Measurements from ENCODE around the gene PAX7.

The PAX7 gene

DNA sequence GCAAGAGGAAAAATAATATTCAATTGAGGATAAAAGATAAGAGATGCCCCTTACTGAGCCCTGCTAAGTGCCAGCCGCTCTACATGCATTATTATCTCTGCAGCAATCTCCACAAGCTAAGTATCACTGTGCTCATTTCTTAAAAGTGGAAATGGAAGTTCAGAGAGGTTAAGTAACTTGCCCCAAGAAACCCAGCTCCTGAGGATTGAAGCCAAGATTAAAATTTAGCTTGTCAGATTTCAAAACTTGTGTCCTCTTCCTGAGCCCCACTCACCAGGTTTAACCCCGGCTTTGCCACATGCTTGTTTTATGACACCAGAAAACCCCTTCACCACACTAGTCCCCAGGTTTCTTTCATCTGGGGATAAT lies 11.2 kb upstream of the PAX7 start:
- DNase-seq, result no peak

DNA sequence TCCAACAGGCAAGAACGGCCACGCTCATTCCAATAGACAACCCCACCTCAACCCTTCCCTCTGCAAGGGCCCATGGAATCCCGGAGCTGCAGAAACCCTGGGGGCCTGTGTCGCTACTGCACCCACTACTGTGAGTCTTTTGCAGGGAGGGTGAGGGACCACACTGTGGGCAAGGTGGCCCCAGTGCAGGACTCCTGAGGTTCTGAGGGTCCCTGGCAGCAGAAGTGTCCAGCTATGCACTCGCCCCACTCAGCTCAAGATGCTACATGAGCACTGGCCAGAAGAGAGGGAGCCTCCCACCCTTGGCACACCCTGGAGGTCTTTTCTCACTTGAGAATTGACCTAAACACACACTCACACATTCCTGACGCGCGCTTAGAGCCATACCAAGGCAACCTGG lies 2.1 kb upstream of the PAX7 start:
- no peak for DNase-seq

DNA sequence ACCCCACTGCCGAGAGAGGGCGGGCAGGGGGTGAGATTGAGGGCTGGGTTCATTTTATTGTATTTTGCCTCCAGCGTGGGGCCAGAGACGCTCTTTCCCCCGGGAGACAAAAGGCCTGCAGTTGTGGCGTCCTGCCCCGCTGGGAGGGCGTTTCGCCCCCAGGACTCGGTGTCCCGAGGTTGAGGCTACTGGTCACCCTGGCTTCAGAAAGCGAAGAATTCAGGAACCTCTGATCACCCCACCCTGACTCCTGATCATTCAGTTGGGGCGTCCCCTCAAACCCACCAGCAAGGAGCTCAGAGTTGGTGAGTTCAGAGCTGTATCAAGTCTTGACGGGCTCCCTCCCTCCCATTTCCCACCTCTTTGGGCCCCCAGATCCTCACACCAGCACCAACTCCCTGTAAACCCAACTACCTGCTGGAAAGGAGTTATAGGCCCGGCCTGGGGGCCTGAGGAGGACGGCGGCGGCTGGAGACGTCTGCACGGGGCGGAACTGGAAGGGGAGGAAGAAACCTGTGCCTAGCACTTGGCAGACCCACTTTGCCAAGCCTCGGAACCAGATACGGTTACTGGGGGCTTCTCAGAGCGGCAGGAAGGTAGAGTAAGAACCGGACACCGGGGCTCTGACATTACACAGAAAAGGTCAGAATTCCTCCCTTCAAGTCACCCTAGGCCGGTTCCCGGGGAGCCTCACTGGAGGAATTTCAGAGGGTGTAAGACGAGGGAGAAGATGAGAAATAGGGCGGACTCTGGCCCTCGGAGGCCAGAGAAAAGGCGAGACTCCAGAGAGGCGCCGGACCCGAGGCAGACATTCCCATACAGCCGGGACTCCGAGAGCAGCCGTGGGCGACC lies 761 bp upstream of the PAX7 start:
- no peak for DNase-seq

DNA sequence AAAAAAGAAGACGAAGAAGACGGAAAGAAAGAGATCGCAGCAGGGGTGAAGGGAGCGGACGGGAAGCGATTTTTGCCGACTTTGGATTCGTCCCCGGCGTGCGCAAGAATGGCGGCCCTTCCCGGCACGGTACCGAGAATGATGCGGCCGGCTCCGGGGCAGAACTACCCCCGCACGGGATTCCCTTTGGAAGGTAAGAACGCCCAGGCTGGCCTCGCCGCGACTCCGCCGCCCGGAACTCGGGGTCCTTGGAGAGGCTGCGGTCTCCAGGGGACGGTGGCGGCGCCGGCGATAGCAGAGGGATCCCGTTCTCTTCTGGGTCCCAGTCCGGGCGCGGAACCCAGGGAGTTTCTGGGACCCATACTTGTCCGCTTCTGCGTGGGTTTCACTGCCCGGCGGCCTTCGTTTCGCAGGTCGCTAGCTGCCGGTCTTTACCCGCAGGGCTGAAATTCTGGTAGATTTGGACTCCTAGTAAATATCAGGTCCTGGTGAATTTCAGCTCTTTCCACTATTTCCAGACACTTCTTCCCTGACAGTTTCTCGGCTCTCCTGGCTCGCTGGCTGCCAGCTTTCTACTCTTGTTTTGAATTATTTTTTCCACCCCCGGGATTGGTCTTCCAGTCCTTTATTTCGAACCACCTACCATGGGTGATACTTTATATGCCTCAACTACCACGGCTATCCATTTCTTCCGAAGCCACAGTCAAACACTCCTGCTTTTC lies 1.0 kb downstream of the PAX7 start:
- no peak for DNase-seq

DNA sequence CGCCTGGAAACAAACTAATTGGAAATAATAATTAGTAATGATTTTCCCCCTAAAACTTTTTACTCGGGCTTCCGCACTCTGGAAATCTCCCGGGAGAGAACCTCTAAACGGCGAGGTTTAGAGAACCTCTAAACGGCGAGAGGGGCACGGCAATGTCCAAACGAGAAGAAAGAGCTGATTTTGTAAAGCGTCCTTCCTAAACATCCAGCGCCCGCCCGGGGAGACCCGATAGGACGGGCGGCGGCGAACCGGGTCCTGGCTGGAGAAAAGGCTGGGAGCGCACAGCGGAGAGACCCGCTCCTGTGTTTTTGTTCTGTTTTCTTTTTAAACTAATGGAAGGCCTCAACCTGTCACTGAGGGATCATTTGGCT lies 1.6 kb downstream of the PAX7 start:
- no peak for DNase-seq

DNA sequence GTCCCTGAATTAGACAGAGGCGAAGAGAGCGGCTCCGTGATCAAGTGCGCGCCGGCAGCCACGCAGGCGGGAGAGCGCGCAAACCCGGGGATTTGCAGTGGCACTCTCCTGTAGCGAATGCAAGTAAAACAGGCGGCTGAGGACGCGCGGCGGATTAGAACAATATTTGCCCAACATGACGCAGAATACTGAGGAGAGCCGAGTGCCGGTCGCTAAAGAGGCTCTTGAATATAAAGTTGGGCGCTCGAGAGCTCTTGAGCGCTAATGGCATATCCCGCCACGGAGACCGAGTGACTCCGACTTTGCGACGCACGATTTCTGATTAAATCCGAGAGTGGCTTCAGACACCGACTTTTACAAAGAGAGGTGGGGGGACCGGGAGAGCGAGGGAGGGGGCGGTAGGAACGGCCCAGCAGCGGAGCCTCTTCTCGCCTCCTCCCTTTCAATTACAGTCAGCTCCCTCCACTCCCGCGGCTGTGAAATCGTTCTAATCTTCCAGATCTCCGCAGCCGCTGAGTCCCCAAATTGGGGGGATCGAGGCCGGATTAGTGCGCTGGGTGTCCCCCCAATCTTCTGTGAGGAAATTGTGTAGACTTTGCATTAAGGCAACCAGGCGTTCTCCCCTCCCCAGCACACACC lies 2.3 kb downstream of the PAX7 start:
- no peak for DNase-seq

DNA sequence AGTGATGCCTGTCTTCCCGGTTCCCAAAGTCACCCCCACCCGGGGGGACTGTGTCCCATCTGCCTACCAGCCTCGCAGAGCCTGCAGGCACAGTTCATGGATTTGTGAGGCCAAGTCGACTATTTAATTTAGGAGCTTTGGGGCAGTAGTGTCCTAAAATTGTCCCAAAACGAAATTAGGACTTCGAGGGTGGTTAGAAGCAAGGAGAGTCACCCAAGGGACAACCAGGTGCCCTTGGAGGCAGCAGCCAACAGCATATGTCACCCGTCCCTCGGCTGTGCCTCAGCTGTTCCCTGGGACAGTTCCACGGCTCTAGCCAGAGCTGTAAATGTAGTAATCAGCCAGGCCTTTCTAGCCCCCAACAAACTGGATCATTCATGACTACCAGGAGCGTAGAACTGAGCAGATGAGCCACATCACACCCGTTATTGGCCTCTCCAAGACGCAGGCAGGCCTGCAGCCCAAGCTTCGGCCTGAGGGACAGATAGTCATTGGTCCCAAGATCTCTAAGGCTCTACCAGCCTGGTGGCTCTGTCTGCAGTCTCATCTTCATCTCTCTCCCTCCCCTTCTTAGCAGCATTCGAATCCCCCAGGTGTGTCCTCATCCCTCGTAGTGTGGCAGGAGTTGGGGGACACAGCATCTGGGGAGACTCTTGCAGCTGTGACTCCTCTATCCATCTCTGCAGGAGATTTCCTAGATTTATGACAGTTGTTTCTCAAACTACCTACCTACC lies 2.9 kb downstream of the PAX7 start:
- DNase-seq, result no peak

DNA sequence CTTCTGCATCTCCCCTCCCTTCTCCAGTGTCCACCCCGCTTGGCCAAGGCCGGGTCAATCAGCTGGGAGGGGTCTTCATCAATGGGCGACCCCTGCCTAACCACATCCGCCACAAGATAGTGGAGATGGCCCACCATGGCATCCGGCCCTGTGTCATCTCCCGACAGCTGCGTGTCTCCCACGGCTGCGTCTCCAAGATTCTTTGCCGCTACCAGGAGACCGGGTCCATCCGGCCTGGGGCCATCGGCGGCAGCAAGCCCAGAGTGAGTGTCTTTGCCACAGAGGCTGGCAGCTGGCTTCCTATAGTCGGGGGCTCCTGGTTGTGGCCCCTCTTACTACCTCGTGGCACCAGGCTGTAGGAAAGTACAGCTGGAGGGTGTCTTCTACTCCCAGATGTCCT lies 3.6 kb downstream of the PAX7 start:
- no peak for DNase-seq

DNA sequence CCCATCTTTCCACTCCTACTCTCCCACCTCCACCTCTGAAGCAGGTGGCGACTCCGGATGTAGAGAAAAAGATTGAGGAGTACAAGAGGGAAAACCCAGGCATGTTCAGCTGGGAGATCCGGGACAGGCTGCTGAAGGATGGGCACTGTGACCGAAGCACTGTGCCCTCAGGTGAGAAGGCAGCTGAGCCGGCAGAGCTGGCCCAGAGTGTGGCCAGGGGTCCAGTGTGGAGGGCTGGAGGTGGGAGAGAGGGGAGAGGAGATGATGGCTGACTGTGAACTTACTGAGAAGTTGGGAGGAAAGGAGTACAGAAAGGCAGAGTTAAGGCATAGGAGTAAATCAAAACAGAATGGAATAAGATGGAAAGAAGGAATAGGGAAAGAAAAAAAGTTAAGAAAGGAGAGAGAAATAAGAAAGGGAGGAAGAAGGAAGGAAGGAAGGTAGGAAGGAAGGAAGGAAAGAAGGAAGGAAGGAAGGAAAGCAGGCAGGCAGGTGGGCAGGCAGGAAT lies 4.5 kb downstream of the PAX7 start:
- DNase-seq, result no peak

DNA sequence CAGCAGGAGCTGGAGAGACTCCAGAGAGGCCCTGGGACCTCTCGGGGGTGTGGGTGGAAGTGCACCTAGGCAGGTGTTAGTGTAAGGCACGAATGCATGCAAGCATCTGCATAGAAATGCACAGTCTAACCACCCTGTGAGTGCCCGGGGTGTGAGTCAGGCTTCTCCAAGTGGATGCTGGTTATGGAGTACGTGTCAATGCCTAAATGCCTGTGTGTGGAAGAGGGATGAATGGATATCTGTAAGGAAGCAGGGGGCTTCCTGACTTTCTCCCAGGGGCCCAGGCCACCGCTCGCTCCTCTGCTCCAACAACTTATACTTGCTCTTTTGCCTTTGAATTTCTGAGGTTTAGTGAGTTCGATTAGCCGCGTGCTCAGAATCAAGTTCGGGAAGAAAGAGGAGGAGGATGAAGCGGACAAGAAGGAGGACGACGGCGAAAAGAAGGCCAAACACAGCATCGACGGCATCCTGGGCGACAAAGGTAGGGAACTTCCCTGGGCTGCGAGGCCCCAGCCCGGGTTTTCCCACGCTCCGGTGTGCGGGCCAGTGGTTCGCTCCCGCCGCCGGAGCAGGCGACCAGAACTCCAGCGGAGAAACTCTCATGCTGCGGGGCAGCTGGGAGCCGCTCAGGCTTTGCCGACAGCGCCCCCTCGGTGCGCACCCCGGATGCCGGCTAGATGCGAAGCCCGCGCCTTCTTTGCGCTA lies 5.4 kb downstream of the PAX7 start:
- DNase-seq, result no peak

DNA sequence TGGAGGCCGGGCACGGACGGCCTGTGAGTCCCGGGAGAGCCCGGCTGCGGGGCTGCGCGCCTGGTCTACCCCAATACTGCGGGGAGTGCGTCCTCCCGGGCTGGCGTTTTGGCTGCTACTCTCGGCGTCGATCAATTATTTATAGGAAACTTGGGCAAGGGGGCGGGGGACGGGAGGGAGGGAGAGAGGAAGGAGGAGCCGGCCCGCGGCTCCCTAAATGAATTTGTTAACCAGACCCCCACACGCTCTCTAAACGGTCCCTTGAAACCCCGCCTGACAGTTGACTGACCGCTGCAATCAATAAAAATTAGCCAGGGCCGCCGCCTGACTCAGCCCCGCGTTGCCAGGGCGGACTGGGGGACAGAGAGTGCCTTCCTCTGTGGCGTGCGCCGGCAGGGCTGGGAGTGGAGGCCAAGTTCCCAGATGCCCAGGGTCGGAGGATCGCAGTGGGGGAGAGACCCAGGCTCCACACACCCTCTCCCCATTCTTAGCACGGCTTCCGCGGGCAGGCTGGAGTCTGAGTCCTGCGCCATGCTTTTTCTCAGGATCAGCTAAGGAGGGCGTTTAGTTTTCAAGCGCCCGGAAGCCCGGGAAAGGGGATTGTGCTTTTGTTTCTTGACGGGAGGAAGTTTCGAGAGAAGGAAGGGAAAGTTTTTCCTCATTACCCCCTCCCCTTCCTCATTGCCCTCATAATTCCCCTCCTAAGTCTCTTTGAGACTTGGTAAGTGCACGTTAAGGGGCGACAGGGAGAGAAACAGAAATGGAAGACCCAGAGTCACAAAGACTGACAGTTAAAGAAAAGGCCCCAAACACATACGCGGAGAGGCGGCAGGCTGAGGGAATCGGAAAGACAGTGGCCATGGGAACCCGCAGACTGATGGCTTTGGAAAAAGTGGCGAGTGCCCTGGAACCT lies 6.2 kb downstream of the PAX7 start:
- no peak for DNase-seq

DNA sequence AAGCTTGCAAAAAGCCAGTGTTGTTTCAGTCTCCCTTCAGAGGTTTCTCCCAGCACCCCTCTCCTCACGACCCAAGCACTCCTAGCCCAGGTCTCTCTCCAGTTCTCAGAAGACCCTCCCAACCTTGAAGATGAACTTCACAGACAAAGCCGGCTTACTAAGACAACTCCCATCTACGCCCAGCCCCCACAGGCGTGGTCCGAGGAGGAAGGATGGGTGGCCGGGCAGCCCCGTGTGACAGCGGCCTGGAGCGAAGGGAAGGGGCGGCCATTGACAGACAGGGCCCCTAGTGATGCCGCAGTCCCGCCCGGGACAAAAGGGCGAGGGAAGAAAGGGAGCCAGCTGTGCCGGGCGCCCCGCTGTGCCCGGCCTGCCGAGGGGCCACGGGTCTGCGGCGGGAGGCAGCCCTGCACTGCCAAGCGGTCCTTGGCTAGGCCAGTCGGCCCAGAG lies 6.9 kb downstream of the PAX7 start:
- no peak for DNase-seq

DNA sequence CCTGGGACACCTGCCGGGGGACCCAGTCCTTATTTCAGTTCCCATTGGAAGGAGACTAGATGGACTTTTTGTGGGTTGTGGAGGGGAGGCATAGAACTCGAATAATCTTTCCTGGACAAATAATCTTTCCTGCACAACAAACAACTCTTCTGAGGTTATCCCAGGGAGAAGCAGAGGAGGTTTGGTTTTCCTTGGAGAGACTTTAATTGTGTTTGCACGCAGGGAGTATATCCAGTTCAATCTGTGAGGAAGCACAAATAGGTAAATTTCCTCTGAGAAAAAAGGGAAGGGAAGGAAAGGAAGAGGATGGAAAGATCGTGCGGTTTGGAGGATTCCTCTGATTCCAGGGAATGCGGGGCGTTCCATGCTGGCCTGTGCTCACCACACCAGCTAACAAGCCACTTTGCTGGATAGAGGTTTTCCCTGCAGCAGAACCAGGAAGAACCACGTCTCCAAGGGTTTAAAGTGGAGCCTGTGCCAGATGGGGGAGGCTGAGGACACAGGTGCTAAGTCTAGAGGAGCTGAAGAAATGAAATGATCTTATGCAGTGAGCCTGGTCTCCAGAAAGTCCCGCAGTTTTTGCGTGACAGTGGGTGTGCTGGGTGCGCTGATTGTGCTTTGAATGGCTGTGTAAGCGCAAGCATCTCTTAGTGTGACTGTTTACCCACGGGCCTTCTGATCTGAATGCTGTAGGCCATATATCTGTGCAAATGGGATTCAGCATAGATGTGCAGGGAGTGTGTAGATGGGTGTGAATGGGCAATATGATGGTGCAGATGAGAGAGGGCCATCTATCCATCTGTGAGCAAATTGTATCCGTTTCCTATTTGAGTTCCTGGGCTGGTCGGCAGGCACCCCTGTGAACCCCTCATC lies 7.6 kb downstream of the PAX7 start:
- DNase-seq, result no peak

DNA sequence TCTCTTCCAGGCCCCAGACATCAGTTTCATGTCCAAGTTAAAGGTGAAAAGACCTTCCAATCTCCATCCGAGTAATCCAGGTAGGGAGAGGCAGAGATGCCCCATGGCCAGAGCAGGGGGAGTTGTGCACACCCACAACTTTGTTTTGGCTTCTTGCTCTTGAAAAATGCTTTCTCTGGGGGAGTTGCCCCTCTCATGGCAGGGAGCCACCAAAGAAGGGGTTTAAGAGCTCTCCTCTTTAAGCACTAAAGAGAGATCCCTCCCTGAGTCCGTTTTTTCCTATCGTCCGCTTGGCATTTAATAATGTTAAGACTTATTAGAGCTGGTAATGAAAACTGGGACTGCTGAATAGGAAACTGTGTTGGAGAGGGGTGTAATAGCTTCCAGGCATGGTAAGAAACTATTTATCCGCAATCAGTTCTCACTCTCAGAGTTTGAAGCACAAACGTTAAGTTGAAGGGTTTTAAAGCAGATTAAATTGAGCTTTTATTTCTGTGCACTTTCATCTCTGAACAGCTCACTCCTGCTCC lies 8.3 kb downstream of the PAX7 start:
- no peak for DNase-seq

DNA sequence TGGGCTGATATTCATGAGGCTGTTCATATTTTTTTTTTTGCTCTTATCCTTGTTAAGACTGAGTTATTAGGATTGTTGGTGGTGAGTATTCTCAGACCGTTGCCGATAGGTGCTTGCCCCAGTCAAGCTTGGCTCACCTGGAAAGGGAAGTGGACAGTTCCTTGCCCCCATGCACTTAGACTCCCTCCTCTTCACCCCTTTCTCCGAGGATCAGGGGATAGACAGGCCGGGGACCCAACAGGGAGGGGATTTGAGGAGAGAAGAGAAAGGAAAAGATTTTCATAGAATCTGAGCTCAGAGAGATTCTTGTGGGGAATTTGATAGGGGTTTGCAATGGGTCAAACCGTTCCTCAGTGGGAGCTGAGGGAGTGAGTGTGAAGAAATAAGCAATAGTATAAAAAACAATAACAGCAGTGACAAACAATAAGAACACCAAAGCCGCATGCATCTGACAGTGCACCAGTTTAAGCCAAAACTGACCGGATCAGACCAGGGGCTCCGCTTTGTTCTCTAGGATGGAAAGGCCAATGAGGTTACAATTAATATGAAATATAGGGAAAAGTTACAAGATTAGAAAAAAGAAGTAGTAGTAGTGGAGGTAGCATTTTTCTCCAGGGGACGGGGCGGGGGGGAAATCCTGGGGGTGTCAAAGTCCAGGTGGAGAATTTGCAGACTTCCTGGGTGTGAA lies 8.9 kb downstream of the PAX7 start:
- no peak for DNase-seq

DNA sequence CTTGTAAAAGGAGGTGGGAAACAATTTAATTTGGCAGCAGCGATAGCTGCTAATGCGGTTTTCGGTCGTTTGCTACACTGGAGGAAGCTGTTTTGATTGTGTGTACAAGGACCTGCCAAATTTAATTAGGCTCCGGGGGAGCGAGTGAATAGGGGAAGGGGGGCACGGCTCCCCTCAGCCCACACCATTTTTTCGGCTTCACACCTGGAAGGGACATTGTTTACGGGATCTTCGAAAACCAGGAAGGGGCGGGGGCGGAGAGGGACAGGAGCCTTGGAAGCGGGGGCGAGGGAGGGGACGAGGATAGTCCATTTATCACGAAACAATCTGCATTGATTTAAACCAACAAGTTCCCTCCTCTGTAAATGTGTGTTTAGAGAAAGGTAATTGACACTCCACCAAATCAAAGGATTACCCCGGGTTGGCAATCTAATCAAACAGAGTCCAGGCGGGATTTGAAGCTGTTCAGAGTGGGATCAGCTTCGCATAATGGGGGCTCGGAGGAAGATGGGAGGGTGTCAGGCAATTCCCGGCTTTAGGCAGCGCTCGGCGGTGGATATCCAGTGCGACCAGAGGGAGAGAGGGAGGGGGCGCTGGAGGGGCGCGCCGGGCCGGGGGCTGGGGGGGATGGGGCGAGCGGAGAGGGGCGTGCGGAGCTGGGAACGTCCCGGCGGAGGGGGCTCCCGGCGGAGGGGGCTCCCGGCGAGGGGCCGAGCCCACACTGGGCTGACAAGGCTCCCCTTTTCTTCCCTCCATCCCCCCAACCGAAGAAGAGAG lies 9.8 kb downstream of the PAX7 start:
- DNase-seq, result no peak

DNA sequence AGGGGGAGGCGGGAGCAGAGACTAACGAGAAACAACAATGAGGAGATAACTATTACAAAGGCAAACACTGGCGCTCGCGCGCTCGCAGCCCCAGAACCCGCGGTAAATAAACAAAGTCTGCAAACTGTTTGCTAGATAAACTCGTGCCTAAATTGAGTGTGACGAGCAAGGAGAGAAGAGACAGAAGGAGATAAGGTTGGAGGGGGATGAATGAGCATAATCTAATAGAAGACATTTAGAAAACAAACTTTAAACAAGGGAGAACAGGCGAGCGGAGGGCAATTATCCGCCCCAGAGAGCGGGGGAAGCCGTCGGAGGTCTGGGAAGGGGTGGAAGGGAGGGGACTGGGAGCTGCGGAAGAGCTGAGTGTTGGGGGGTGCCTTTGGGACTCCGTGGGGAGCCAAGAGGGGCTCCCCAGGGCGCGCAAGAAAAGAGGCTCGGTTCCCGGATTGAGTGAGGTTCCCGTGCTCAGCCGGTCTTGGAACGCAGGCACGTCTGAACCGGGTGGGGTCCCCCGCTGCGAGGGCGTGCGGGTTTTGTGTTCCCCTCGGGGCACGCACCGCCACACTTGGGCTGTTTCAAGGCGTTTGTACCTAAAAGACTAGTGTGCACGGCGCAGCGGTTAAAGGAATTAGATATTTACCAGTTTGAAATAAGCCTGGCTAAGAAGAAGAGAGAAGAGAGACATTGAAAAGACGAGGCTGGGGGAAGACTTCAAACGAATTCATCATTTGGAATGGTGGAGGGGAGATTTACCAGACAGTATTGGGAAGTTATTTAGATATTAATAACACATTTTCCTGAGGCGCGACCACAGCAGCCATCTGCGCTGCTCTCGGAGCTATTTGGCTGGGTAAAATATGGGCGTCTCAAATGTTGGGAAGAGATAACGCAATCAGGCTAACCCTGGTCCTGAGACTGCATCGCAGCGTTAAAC lies 10.6 kb downstream of the PAX7 start:
- no peak for DNase-seq

All from hippocampal formation (tissue), 2 donors.